ENCODE results near the gene CMC4. TPM values are rescaled to one million over a fixed set of nuclear protein-coding genes. Genes with fewer than 3 reads are reported as not detected.

Gene CMC4
- total and polyA plus RNA-seq, 2 experiments from 2014 or later: 10.8 to 18.4 TPM

- H2AFZ ChIP-seq: no peak within 1 kb of the TSS
- DNase-seq (ENCODE audit: low spot score): no peak
- no peak within 1 kb of the TSS for H3K4me2 ChIP-seq
- no peaks in the 10 kb centered on the region for H3K9me2 ChIP-seq (replicated peaks; ENCODE audit: insufficient read depth)
- no peaks in the 10 kb centered on the region for H3K9me3 ChIP-seq (ENCODE audit: low read depth)
- no peaks in the 10 kb centered on the region for H3K79me2 ChIP-seq
- no peaks in the 10 kb centered on the region for H3K36me3 ChIP-seq (replicated peaks; ENCODE audit: insufficient read depth, low read depth)
- no peaks in the 10 kb centered on the region for H3K27me3 ChIP-seq
- H3K27ac ChIP-seq: no peak within 1 kb of the TSS
- no peak within 1 kb of the TSS for H3K4me3 ChIP-seq
- TF ChIP-seq EZH2phosphoT487 (IDR thresholded peaks at IDR 0.05; ENCODE audit: low read depth, severe bottlenecking, unreplicated experiment): no peak
- TF ChIP-seq EZH2 (IDR thresholded peaks at IDR 0.05; ENCODE audit: borderline replicate concordance): no peak
- TF ChIP-seq CTCF (IDR thresholded peaks at IDR 0.05; ENCODE audit: poor library complexity): no peak
- H3K4me1 ChIP-seq (ENCODE audit: insufficient read depth): no peaks in the 10 kb centered on the region
- H4K20me1 ChIP-seq (ENCODE audit: insufficient read depth, poor library complexity, severe bottlenecking): no peaks in the 10 kb centered on the region
- WGBS (ENCODE audit: low lambda C conversion rate, missing lambda C conversion rate): 36% methylated on average over 1 of the region's 1 CpG
Measured at GRCh38 chrX:155022585-155022984, 48.4 kb downstream of the CMC4 start, which contains the start of gene F8. Gene F8 (minus strand): TSS chrX:155022723. CDS start chrX:155022552, 171 bp downstream.

GRCh38 chrX:155020591-155020990 lies 50.3 kb downstream of the CMC4 start:
- Histone ChIP-seq H3K27ac (no peak overlapping the region), H3K9me3 (ENCODE audit: low read depth) (no peaks in the 10 kb centered on the region), H3K4me2 (no peak overlapping the region), H3K9me2 (replicated peaks; ENCODE audit: insufficient read depth) (no peaks in the 10 kb centered on the region), H3K79me2 (no peaks in the 10 kb centered on the region), H2AFZ (no peak overlapping the region), H3K4me1 (ENCODE audit: insufficient read depth) (no peaks in the 10 kb centered on the region), H4K20me1 (ENCODE audit: insufficient read depth, poor library complexity, severe bottlenecking) (no peaks in the 10 kb centered on the region), H3K4me3 (no peak overlapping the region), H3K27me3 (no peaks in the 10 kb centered on the region), H3K36me3 (replicated peaks; ENCODE audit: insufficient read depth, low read depth) (no peaks in the 10 kb centered on the region)
- DNase-seq (ENCODE audit: low spot score): no peak
- no peak for TF ChIP-seq EZH2phosphoT487 (IDR thresholded peaks at IDR 0.05; ENCODE audit: low read depth, severe bottlenecking, unreplicated experiment)
- TF ChIP-seq EZH2 (IDR thresholded peaks at IDR 0.05; ENCODE audit: borderline replicate concordance): no peak
- no peak for TF ChIP-seq CTCF (IDR thresholded peaks at IDR 0.05; ENCODE audit: poor library complexity)
- WGBS (ENCODE audit: low lambda C conversion rate, missing lambda C conversion rate): 81% methylated on average over 3 of the region's 3 CpGs

Other genes starting within 250 kb of the CMC4 start
- not detected in 2 replicates for gene SMIM9, start 236.5 kb downstream of the CMC4 start, total RNA-seq
- not detected in 2 replicates for gene SMIM9, start 236.5 kb downstream of the CMC4 start, polyA plus RNA-seq
- gene F8A1, start 184.8 kb downstream of the CMC4 start, total RNA-seq: 6.4 and 7.7 TPM in 2 replicates
- gene F8A1, start 184.8 kb downstream of the CMC4 start, polyA plus RNA-seq: 33.8 and 40.1 TPM in 2 replicates
- 1.4 and 2.1 TPM in 2 replicates for gene F8, start 48.4 kb downstream of the CMC4 start, total RNA-seq
- 0.92 and 1.7 TPM in 2 replicates for gene F8, start 48.4 kb downstream of the CMC4 start, polyA plus RNA-seq
- gene FUNDC2, start 44.3 kb downstream of the CMC4 start, total RNA-seq: 57.7 and 65.7 TPM in 2 replicates
- gene FUNDC2, start 44.3 kb downstream of the CMC4 start, polyA plus RNA-seq: 87.5 and 103 TPM in 2 replicates
- gene MTCP1, start within 50 bp of the CMC4 start, total RNA-seq: 0.32 and 1.7 TPM in 2 replicates
- gene MTCP1, start within 50 bp of the CMC4 start, polyA plus RNA-seq: 13.2 TPM in 2 replicates
- gene BRCC3, start 372 bp upstream of the CMC4 start, total RNA-seq: 13.4 and 19.8 TPM in 2 replicates
- 21.5 and 27.2 TPM in 2 replicates for gene BRCC3, start 372 bp upstream of the CMC4 start, polyA plus RNA-seq
- 56.6 and 62.8 TPM in 2 replicates for gene VBP1, start 145.3 kb upstream of the CMC4 start, total RNA-seq
- 43.9 and 44.7 TPM in 2 replicates for gene VBP1, start 145.3 kb upstream of the CMC4 start, polyA plus RNA-seq
- gene RAB39B, start 193.4 kb upstream of the CMC4 start, total RNA-seq: 1.00 and 1.2 TPM in 2 replicates
- 0.07 and 0.24 TPM in 2 replicates for gene RAB39B, start 193.4 kb upstream of the CMC4 start, polyA plus RNA-seq

All from hepatocyte (in vitro differentiated cells).